Astrocyte (in vitro differentiated cells and primary cell): ENCODE results near the gene UVRAG.

Source experiments
- EZH2 ChIP-seq: IDR thresholded peaks from 2 replicates; pipeline ENCODE4 v1.6.1; 2012; ENCODE audit warnings: mild to moderate bottlenecking, low read length, inconsistent platforms; ENCODE audit not compliant: insufficient read depth
- TF ChIP-seq, protein P1 (sequence below): IDR thresholded peaks from 2 replicates; pipeline ENCODE4 v1.5.1; 2011; ENCODE audit warnings: low read depth, mild to moderate bottlenecking, inconsistent platforms, low read length, moderate library complexity; ENCODE audit not compliant: insufficient read depth

- TF ChIP-seq, protein P1, sequence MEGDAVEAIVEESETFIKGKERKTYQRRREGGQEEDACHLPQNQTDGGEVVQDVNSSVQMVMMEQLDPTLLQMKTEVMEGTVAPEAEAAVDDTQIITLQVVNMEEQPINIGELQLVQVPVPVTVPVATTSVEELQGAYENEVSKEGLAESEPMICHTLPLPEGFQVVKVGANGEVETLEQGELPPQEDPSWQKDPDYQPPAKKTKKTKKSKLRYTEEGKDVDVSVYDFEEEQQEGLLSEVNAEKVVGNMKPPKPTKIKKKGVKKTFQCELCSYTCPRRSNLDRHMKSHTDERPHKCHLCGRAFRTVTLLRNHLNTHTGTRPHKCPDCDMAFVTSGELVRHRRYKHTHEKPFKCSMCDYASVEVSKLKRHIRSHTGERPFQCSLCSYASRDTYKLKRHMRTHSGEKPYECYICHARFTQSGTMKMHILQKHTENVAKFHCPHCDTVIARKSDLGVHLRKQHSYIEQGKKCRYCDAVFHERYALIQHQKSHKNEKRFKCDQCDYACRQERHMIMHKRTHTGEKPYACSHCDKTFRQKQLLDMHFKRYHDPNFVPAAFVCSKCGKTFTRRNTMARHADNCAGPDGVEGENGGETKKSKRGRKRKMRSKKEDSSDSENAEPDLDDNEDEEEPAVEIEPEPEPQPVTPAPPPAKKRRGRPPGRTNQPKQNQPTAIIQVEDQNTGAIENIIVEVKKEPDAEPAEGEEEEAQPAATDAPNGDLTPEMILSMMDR = no peak
- no peak for TF ChIP-seq EZH2
These were observed 31.5 kb upstream of the UVRAG start for GRCh38 chr11:75783416-75784084.
